LNCAP (cell line): Measurements from ENCODE around the gene PUS1.

Experiments
- TF ChIP-seq, protein P1 (sequence below): fragments of 450-650 bp; IDR thresholded peaks from 2 replicates; pipeline ENCODE4 v1.5.1; 2017; ENCODE audit warnings: mild to moderate bottlenecking

The PUS1 gene

DNA sequence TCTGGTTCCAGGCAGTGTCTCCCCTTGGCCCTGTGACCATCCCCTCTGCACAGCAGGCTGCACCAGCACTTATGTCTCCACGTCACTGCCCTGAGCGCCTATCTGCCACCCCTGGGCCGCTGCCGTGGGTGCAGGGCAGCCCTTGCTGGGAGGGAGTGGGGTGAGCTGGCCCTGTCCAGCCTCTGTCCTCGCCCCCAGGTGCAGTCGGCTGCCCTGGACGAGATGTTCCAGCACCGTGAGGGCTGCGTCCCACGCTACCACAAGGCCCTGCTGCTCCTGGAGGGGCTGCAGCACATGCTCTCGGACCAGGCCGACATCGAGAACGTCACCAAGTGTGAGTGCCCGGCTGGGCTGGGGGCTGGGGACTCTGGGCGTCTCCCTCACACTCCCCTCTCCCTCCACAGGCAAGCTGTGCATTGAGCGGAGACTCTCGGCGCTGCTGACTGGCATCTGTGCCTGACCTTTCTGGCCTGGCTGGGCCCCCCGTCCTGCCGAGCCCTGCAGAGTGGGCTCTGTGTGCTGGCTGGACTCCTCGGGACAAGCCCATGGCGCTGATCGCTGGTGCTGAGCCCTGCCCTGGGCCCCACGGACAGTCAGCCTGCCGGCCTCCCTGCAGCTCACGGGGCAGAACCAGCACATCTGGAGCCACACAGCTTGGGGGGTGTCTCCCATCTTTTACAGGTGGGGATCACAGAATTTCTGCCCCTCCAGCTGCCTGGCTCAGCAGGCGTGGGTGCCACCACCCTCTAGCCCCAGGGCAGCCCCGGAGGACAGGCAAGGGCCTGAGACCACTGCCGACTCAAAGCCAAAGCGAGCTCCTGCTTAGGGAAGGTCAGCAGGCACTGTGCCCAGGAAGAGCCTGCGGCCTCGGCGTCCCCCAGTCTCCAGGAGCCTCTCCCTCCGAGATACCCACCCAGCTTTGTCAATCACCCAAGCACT, 7.9 kb upstream of the PUS1 start:
- TF ChIP-seq, protein P1, sequence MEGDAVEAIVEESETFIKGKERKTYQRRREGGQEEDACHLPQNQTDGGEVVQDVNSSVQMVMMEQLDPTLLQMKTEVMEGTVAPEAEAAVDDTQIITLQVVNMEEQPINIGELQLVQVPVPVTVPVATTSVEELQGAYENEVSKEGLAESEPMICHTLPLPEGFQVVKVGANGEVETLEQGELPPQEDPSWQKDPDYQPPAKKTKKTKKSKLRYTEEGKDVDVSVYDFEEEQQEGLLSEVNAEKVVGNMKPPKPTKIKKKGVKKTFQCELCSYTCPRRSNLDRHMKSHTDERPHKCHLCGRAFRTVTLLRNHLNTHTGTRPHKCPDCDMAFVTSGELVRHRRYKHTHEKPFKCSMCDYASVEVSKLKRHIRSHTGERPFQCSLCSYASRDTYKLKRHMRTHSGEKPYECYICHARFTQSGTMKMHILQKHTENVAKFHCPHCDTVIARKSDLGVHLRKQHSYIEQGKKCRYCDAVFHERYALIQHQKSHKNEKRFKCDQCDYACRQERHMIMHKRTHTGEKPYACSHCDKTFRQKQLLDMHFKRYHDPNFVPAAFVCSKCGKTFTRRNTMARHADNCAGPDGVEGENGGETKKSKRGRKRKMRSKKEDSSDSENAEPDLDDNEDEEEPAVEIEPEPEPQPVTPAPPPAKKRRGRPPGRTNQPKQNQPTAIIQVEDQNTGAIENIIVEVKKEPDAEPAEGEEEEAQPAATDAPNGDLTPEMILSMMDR, result no peak

DNA sequence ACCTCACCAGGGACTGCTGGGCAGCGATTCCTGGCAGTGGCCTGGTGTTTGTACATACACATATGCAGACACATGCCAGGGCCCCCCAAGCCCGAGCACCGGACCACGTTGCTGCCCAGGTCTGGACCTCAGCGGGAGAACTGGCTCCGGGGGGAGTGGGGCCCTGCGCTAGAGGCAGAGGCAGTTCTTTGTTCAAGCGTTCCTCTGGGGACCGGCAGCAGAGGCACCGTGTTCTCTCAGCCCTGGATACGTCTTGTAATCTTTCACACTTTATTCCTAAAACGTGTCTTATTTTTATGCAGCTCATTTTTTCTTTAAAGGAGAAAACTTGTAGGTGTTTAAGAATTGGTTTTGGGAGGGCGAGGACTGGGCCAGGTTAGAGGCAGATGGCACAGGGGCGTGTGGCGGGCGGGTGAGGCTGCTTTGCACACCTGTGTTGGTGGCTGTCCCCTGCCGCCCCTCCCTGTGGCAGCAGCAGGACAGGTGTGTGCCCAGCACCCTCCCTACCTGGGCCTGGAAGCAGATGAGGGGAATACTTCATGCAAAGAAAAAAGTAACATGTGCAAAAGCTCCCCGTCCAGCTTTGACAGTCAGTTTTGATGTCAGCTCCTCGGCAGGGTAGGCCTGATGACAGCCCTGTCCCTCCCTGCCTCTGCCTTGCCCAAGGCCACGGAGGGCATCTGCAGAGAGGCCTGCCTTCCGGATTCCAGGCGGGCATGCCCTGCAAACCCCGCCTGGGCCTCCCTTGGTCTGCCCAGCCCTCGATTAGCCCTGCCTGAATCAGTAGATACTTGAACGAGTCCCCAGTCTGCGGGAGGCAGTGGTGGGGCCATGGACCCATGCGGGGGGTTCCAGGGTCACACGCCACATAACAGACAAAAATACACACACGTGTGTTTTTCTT, 7.0 kb upstream of the PUS1 start:
- TF ChIP-seq, protein P1, result no peak

DNA sequence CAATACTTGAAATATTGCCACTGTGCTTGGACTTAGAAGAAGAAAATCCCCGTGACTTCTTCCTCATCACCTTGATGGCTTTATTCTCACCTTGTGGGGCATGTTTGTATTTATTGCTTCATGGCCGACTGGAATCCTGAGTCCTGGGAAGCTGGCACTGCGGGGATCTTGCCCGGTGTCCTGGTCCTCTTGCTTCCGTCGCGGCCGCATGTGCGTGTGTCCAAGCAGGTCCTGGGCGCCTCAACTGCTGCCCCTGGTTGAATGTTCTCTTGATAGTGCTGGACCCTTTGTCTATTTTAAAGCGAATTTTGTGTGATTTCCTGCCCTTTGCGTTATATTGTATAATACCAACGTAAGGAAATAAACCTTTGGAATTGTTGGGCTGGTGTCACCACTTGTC, 6.3 kb upstream of the PUS1 start:
- TF ChIP-seq, protein P1, result no peak

DNA sequence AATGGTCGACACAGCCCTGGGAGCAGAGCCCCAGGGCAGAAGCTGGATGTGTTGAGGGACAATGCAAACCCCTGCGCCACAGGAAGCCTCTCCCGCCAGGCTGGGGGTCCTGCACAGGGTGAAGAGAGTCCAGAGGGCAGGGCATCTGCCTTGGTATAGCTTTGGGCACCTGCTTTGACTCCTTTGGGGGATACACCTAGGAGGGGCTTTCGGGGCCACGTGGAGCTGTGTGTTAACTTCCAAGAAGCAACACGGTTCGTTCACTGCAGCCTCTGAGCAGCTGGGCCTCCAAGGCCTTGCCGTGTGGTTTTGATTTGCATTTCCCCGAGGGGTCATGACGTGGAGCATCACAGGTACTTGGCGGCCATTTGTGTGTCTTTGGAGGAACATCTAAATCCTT, 5.8 kb upstream of the PUS1 start:
- TF ChIP-seq, protein P1, result no peak

DNA sequence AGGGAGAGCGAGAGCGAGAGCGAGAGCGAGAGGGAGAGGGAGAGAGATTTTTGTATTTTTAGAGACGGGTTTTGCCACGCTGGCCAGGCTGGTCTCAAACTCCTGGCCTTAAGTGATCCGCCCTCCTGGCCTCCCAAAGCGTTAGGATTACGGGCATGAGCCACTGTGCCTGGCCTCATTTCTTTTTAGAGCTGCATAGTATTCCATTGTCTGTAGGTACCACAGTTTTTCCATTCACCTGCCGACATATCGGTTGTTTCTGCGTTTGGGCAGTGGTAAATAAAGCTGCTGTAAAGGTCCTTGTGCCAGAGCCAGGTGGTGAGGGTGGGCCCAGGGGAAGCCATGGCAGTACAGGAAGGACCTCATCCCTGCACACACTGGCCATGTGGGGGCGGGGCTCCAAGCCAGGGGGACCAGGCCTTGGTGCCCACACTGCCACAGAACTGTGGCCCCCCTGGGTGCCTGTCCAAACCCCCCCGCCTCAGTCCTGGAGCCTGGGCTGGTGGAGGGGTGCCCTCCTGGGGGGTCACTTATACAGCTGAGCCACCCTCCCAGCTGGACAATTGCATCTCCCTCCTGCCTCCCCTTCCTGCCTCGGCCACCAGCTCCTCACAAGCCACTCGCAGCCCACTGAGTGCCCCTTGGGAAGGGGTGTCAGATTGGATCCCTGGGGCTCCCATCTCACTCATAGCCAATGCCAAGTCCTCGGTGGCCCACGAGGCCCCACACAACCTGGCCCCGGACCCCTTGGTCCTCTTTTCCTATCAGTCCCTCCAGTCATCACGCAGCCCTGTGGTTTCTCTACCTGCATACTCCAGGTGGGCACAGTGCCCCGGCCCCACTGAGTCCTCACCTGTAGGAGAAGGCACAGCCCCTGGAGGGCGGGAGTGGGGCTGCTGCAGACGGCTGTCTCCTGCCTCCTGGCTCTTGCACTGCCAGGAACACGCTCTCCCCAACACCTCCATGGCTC, 1.7 kb upstream of the PUS1 start:
- TF ChIP-seq, protein P1, result no peak

DNA sequence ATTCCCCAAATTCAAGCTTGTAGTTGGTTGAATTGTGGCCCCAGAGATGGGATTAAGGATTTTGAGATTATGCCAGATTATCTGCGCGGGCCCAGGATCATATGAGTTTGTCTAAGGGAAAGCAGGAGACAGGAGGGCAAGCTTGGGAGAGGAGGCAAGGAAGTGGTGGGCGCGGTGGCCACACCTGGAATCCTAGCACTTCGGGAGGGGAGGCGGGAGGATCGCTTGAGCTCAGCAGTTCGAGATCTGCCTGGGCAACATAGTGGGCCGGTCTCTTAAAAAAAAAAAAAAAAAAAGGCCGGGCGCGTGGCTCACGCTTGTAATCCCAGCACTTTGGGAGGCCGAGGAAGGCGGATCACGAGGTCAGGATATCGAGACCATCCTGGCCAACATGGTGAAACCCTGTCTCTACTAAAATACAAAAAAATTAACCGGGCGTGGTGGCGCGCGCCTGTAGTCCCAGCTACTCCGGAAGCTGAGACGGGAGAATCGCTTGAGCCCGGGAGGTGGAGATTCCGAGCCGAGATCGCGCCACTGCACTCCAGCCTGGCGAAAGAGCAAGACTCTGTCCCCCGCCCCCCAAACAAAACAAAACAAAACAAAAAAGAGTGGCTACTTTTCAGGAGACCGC, 881 bp upstream of the PUS1 start:
- TF ChIP-seq, protein P1, result no peak
